Neural progenitor cell (in vitro differentiated cells): ENCODE results near the gene AP1M1.

Experiments used
- EZH2 ChIP-seq: fragments of 200-600 bp; sonication (generic); IDR thresholded peaks from 2 replicates; pipeline ENCODE4 v1.6.1; 2017; ENCODE audit warnings: antibody characterized with exemption, mild to moderate bottlenecking, moderate library complexity
- TF ChIP-seq, protein P1 (sequence below): fragments of 200-600 bp; sonication (generic); IDR thresholded peaks from 2 replicates; pipeline ENCODE4 v1.5.1; 2017; ENCODE audit warnings: antibody characterized with exemption, mild to moderate bottlenecking

DNA sequence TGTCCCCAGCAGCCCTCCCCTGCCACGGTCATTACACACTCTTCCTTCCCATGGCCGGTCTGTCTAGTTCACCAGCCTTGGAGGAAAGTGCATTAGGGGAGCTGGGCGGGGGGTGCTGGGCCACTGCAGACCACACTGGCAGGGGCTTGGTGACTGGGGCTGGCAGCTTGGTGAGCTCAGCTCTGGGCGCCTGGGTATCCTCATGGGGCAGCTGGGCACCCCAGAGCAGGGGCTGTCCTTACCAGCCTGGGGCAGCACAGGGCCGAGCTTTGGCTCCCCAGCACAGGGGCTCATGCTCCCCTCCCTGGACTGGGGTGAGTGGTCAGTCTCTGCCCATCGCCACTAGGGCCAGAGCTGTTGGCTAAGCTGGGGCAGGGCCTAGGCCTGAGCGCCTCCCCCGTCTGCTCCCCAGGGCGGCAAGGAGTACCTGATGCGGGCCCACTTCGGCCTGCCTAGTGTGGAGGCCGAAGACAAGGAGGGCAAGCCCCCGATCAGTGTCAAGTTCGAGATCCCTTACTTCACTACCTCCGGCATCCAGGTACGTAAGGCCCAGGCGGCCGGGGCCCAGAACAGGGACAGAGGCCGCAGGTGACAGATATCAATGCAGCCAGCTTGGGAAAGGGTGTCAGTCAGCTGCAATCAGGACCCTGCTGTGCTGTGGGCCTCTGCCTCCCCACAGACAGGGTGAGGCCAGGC, 35.5 kb downstream of the AP1M1 start:
- TF ChIP-seq, protein P1, sequence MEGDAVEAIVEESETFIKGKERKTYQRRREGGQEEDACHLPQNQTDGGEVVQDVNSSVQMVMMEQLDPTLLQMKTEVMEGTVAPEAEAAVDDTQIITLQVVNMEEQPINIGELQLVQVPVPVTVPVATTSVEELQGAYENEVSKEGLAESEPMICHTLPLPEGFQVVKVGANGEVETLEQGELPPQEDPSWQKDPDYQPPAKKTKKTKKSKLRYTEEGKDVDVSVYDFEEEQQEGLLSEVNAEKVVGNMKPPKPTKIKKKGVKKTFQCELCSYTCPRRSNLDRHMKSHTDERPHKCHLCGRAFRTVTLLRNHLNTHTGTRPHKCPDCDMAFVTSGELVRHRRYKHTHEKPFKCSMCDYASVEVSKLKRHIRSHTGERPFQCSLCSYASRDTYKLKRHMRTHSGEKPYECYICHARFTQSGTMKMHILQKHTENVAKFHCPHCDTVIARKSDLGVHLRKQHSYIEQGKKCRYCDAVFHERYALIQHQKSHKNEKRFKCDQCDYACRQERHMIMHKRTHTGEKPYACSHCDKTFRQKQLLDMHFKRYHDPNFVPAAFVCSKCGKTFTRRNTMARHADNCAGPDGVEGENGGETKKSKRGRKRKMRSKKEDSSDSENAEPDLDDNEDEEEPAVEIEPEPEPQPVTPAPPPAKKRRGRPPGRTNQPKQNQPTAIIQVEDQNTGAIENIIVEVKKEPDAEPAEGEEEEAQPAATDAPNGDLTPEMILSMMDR = no peak
- TF ChIP-seq EZH2 = no peak
